Neural progenitor cell (in vitro differentiated cells): Measurements from ENCODE around the gene FBXL13.
"Not testable (repeated sequence)": the region's sequence is repeated elsewhere in the genome, so short reads cannot be mapped to it uniquely, and the experiment has no call there.

Experiments used
- CTCF ChIP-seq: fragments of 200-600 bp; sonication (generic); IDR thresholded peaks from 2 replicates; pipeline ENCODE4 v1.5.1; 2017; ENCODE audit warnings: antibody characterized with exemption, mild to moderate bottlenecking
- EZH2 ChIP-seq: fragments of 200-600 bp; sonication (generic); IDR thresholded peaks from 2 replicates; pipeline ENCODE4 v1.6.1; 2017; ENCODE audit warnings: antibody characterized with exemption, mild to moderate bottlenecking, moderate library complexity
- EZH2phosphoT487 ChIP-seq: fragments of 200-600 bp; sonication (generic); IDR thresholded peaks from 2 replicates; pipeline ENCODE4 v1.6.1; 2017; ENCODE audit warnings: antibody characterized with exemption

- TF ChIP-seq EZH2, CTCF, EZH2phosphoT487: not testable (repeated sequence)
These were observed 17.7 kb upstream of the FBXL13 start for GRCh38 chr7:103092321-103092720.
